ENCODE results near the gene PBRM1.

The PBRM1 gene

GRCh38 chr3:52522651-52523251 lies 163.0 kb downstream of the PBRM1 start:
- DNase-seq: no peak

GRCh38 chr3:52521881-52522650 lies 163.6 kb downstream of the PBRM1 start:
- DNase-seq: no peak

GRCh38 chr3:52521488-52521824 lies 164.3 kb downstream of the PBRM1 start:
- DNase-seq: no peak

DNA sequence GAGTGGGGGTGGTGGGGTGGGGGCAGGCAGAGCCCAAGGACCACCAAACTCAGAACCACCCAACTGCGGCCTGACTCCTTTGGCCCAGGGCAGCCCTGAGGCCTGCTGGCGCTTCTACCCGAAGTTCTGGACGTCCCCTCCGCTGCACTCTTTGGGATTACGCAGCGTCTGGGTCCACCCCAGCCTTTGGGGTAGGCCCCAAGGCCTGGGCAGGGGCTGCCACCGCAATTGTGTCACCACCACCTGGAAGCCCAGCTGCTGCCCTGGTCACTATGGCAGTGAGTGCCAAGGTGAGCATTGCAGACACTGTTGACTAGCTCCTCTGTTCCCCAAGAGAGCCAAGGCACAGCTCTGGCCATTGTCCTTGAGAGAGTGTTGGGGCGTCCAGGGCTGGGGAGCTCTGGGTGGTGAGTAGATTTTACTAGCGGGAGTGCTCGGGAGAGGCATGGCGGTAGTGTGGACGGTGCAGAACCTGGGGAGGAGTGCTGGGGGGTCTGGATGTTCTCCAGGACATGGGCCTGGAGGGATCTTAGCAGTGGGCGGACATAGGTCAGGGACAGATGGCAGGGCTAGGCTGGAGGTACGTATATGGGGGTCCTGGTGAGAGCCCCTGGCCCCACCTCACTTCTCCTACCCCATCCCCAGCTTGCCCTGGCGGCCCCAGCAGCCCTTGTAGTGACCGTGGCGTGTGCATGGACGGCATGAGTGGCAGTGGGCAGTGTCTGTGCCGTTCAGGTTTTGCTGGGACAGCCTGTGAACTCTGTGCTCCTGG lies 164.8 kb downstream of the PBRM1 start:
- DNase-seq: no peak

DNA sequence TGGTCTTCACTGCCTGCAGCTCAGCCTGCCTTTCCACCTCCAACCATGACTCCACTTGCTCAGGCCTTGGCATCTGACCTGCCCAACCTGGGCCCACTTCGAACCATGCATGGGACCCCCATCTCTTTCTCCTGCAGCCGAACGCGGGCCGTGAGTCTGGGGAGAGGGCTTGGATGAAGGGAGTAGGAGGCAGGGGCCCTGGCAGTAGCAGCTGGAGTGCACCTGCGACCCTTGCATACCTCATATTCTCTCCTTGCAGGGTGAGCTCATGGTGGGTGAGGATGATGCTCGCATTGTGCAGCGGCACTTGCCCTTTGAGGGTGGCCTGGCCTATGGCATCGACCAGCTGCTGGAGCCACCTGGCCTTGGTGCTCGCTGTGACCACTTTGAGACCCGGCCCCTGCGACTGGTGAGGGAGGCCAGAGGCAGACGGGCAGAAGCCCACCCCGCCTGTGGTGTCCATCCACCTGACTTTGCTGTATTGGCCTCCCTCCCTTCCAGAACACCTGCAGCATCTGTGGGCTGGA lies 165.5 kb downstream of the PBRM1 start:
- DNase-seq: no peak

DNA sequence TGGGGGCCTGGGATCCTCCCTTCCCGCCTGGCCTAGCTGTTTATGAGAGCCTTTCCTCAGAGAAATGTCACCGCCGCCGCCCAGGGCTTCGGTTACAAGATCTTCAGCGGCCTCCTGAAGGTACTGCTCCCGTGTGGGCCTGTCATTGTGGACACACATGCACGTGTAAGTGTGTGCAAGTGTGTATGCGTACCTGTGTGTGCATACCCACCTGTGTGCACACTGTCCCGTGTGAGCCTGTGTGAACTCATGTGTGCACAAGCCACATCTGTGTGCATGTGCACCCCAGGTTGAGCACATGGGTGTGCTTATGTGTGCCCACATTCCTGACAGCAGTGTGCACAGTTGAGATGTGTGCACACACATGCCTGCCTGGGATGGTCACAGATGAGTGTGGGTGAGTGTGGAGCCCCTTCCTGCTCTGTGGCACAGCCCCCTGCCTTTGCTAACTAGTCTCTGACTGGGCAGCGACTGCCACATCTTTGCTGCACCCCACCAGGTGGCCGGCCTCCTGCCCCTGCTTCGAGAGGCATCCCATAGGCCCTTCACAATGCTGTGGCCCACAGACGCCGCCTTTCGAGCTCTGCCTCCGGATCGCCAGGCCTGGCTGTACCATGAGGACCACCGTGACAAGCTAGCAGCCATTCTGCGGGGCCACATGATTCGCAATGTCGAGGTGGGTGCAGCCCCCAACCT lies 166.1 kb downstream of the PBRM1 start:
- no peak for DNase-seq

GRCh38 chr3:52518723-52519444 lies 166.8 kb downstream of the PBRM1 start:
- DNase-seq: no peak

DNA sequence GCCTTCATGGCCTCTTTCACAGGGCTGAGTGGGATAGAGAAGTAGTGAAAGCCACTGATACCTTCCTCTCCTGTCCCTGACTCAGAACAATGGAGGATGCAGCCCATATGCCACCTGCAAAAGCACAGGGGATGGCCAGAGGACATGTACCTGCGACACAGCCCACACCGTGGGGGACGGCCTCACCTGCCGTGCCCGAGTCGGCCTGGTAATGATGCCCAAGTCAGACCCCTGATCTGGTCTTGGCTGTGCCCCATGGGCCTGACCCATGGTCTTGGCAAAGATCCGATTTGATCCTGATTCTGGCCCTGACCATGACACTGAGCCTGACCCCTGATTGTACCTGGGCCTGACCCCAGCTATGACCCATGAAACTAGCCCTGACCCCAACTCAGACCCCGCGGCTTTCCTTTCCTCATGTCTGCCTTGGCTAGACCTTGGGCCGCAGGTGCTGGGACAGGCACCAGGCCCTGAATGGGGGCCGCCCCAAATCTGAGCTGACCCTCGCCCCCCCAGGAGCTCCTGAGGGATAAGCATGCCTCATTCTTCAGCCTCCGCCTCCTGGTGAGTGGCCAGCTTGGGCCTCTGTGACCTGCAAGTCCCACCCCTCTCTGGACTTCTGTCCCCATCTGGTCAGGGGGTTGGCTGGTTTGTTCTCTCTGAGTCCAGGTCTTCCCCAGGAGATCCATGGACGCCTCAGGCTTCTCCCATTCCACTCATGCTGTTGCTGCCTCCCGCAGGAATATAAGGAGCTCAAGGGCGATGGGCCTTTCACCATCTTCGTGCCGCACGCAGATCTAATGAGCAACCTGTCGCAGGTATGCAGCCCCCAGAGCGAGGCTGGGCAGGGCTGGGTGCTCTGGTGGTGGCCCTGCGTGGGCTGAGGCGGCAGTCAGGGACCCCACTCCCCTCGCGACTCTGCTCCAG lies 167.7 kb downstream of the PBRM1 start:
- DNase-seq: no peak

DNA sequence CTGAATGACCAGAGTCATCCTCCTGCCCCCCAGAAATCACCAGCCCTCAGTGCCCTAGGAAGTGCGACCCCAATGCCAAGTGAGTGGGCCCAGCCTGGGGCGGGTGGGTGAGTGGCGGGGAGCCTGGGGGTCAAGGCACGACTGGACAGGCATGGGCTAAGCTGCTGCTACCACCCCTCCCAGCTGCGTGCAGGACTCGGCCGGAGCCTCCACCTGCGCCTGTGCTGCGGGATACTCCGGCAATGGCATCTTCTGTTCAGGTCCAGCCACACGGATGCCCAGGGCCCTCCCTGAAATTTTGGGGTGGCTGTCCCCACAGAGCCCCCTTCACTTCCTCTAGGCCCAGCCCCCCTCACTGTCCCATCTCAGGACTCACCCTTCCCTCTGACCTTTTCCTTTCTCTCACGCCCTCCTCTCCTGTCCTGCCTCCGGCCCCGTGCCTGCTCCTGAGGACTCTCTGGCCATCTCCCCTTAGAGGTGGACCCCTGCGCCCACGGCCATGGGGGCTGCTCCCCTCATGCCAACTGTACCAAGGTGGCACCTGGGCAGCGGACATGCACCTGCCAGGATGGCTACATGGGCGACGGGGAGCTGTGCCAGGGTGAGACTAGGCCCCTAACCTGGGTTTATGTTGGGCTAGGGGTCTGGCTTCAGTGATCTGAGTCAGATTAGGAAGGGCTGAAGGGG lies 169.1 kb downstream of the PBRM1 start:
- DNase-seq: no peak

DNA sequence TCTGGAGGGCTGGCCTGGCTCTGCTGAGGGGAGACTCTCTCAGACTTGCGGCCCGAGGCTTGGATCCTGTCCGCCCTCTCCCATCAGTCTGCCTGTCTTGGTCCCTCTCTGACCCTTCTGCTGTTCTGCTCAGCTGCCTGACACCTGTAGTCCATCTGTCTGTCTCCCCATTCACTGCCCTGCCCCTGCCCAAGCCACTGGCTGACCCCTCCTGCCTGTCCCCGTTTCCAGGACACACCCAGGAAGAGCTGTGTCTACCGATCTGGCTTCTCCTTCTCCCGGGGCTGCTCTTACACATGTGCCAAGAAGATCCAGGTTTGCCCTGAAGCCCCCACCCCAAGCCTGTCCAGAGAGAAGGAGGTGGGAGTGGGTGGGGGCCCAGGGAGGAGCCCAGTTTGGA lies 170.5 kb downstream of the PBRM1 start:
- DNase-seq: no peak

- DNase-seq: no peak
Measured at GRCh38 chr3:52514576-52514975, 171.1 kb downstream of the PBRM1 start.

GRCh38 chr3:52513281-52513680 lies 172.4 kb downstream of the PBRM1 start:
- no peak for DNase-seq

- DNase-seq: no peak
Measured at GRCh38 chr3:52512727-52513126, 173.0 kb downstream of the PBRM1 start.

DNA sequence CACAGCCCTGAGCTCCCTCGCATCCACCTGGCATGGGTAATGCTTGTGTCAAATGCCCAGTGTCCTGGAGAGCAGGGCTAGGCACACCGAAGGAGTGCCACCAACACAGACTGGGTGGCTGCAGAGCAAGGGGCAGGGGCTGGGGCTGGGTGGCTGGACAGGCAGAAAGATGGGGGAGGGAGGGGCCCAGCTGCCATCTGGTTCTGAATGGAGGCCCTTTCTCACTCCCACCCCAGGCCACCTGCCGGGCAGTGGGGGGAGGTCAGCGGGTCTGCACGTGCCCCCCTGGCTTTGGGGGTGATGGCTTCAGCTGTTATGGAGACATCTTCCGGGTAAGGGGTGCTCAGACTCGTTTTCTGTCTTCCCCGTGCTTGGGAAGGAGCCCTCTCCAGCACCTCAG lies 173.6 kb downstream of the PBRM1 start:
- DNase-seq: no peak

GRCh38 chr3:52511509-52511908 lies 174.2 kb downstream of the PBRM1 start:
- DNase-seq: no peak

- DNase-seq: no peak
Measured at GRCh38 chr3:52509753-52510328, 175.9 kb downstream of the PBRM1 start.

DNA sequence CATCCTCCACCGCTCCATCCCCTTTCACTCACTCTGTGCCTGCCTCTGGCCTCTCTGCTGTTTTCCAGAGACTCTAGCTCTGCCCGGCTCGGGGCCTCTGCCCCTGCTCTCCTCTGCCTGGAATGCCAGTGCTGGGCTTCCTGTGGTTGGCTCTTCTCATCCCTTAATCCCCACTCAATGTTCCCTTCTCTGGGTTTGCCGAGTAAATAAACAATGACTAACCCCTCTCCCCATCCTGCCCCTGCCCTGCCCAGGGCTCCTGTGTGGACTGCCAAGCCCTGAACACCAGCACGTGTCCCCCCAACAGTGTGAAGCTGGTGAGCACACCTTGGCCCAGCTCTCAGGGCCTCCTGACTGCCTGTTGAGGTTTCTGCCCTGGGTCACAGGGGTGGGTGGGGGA lies 178.4 kb downstream of the PBRM1 start:
- DNase-seq: no peak

- DNase-seq: no peak
Measured at GRCh38 chr3:52506266-52506966, 179.3 kb downstream of the PBRM1 start.

- no peak for DNase-seq
Measured at GRCh38 chr3:52504977-52505376, 180.7 kb downstream of the PBRM1 start.
